ENCODE data around the gene FAM110A. TPM values are rescaled to one million over a fixed set of nuclear protein-coding genes. Genes with fewer than 3 reads are reported as not detected.

Gene FAM110A
- total and polyA plus RNA-seq, 11 donors: 1.2 to 8.1 (median 2.3) TPM

DNA sequence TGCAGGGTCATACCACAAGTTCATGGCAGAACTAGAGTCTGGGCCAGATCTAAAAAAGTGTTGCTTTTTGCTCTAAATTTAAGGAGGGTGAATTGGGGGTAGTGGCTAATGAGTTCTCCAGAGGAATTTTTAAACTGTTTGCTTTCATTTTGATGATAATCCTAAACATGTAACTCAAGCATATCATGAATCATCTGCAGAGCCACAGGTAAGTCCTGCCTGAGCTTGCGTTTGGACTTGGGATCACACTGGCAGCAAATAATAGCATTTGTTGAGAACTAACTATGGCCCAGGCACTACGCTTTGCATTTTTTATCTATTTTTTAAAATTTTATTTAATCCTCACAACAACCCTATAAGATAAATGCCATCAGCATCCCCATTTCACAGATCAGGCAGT lies 27.4 kb downstream of the FAM110A start:
- WGBS, 4 donors: 97 to 100% (median 98%) methylated on average over 2 of the region's 2 CpGs
- H3K36me3 ChIP-seq: no peaks in the 10 kb centered on the region
- DNase-seq (no peak), ATAC-seq (no peak)
- intact Hi-C loops (cut with DNase I): no loop called here
- TF ChIP-seq POLR2A (IDR thresholded peaks at IDR 0.05) (no peak), CTCF (IDR thresholded peaks at IDR 0.05) (no peak)
- H3K9me3 ChIP-seq: no peaks in the 10 kb centered on the region
- H3K4me1 ChIP-seq: peaks cover 0 to 15% (median 0%) of the 10 kb centered on the region in 12 donors
- no peaks in the 10 kb centered on the region for H3K27me3 ChIP-seq
- H3K4me3 ChIP-seq: no peak overlapping the region
- no peak overlapping the region for H3K27ac ChIP-seq

DNA sequence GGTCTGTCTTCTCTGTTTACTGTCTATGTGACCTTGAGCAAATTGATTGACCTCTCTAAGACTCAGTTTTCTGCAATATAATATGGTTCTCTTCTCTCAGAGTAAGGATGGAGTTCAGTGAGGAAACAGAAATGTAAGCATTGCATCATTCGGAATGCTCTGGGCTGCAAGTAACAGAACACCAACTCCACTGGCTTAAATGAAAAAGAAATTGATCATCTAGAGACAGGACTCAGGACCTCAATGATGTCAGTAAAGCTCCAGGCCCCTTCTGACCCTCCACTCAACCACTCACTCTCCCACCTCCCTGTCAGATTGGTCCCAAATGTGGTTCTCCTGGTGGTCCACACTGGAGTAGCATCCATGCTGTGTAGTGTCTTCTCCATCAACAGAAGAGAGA lies 31.9 kb downstream of the FAM110A start:
- WGBS, 4 donors: 91 to 100% (median 96%) methylated on average over 1 of the region's 1 CpG
- no peaks in the 10 kb centered on the region for H3K9me3 ChIP-seq
- no peak for DNase-seq
- no peaks in the 10 kb centered on the region for H3K4me1 ChIP-seq
- no peaks in the 10 kb centered on the region for H3K36me3 ChIP-seq
- intact Hi-C loops (cut with DNase I): no loop called here
- H3K27ac ChIP-seq: no peak overlapping the region
- no peak overlapping the region for H3K4me3 ChIP-seq
- no peaks in the 10 kb centered on the region for H3K27me3 ChIP-seq
- TF ChIP-seq CTCF (IDR thresholded peaks at IDR 0.05) (no peak), POLR2A (IDR thresholded peaks at IDR 0.05) (no peak)
- ATAC-seq: no peak

DNA sequence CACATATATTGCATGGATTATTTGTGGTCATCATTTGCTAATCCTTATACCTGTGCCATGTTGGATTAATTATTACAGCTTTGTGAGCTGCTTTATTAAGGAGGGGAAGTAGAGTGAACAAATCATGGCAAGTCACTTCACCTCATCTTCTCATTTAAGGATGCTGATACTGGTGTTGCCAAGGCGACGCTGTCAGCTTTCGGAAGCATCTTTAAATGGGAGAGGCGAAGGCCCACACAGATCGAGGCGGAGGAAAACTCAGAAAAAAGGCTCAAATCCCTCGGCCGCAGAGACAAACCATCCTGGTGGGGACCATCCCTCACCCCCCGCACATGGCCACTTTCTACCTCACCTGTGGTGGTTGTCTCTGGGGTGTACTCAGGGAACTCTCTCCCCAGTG lies 34.8 kb downstream of the FAM110A start:
- H3K27me3 ChIP-seq: peaks cover 0 to 4% (median 0%) of the 10 kb centered on the region in 9 donors
- 89 to 92% (median 92%) methylated on average over 9 of the region's 9 CpGs for WGBS, 4 donors
- no peaks in the 10 kb centered on the region for H3K36me3 ChIP-seq
- ATAC-seq: no peak
- H3K4me1 ChIP-seq: no peaks in the 10 kb centered on the region
- H3K4me3 ChIP-seq: no peak overlapping the region
- no peaks in the 10 kb centered on the region for H3K9me3 ChIP-seq
- H3K27ac ChIP-seq: no peak overlapping the region
- TF ChIP-seq CTCF (IDR thresholded peaks at IDR 0.05) (no peak), POLR2A (IDR thresholded peaks at IDR 0.05) (no peak)
- intact Hi-C loops (cut with DNase I): no loop called here
- DNase-seq: no peak

DNA sequence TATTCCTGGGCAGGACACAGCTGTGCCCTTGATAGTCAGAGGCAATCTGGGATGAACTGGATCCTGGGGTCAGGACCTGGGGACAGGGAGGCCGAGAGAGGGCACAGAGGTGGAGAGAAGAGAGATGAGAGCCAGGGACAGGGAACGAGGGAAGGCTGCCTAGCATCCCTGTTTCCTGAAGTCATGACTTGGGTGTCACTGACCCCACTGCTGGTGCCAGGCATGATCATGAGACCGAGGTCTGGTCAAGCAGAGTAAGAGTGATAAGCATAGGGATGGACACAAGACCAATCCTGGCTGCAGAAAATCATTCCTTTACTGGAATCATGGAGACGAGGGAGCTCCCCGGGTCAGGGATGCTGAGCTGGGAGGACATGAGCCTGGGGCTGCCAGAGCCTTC lies 36.1 kb downstream of the FAM110A start:
- H3K36me3 ChIP-seq: no peaks in the 10 kb centered on the region
- DNase-seq (no peak), ATAC-seq (no peak)
- H3K9me3 ChIP-seq: no peaks in the 10 kb centered on the region
- intact Hi-C loops (cut with DNase I): no loop called here
- no peaks in the 10 kb centered on the region for H3K4me1 ChIP-seq
- 51 to 71% (median 65%) methylated on average over 5 of the region's 5 CpGs for WGBS, 4 donors
- no peak overlapping the region for H3K27ac ChIP-seq
- peaks cover 0 to 4% (median 0%) of the 10 kb centered on the region in 9 donors for H3K27me3 ChIP-seq
- TF ChIP-seq CTCF (IDR thresholded peaks at IDR 0.05) (no peak), POLR2A (IDR thresholded peaks at IDR 0.05) (no peak)
- H3K4me3 ChIP-seq: no peak overlapping the region
